Cardiac muscle cell (in vitro differentiated cells and primary cell): ENCODE measurements around the gene PRDM5. TPM values are rescaled to one million over a fixed set of nuclear protein-coding genes. Genes with fewer than 3 reads are reported as not detected.
A peak's percentile ranks its signal among the peaks of the same experiment; 100 is the strongest.

Experiments used
- DNase-seq, 2 donors: peaks; one replicate each; pipeline versions ENCODE4 v3.0.0 to v3.0.0-alpha.2; 2010 to 2017; ENCODE audit warnings: low read depth in 1 of 2, low spot score in 1 of 2
- H3K27ac ChIP-seq: fragments of 200-600 bp; sonication (generic); 2 replicates; pipeline ENCODE4 v1.5.1; 2016
- H3K27me3 ChIP-seq: fragments of 200-600 bp; sonication (generic); 2 replicates; pipeline ENCODE4 v1.6.0; 2016; ENCODE audit warnings: control low read depth
- H3K36me3 ChIP-seq: fragments of 200-600 bp; sonication (generic); 2 replicates; pipeline ENCODE4 v1.5.1; 2016; ENCODE audit warnings: control low read depth
- H3K4me1 ChIP-seq: fragments of 200-600 bp; sonication (generic); 2 replicates; pipeline ENCODE4 v1.8.1; 2017; ENCODE audit warnings: low read depth, mild to moderate bottlenecking, mixed run types
- H3K4me3 ChIP-seq: fragments of 200-600 bp; sonication (generic); 2 replicates; pipeline ENCODE4 v1.5.1; 2016; ENCODE audit warnings: mild to moderate bottlenecking
- H3K9me3 ChIP-seq: fragments of 200-600 bp; sonication (generic); 2 replicates; pipeline ENCODE4 v1.5.1; 2017; ENCODE audit warnings: low read depth, mild to moderate bottlenecking, control low read depth
- CTCF ChIP-seq: IDR thresholded peaks from 2 replicates; pipeline ENCODE4 v1.5.1; 2012; ENCODE audit warnings: low read depth, mild to moderate bottlenecking, low read length
- polyA plus RNA-seq: library from polyadenylated mRNA; unstranded; fragments of >200 nt; fragmentation: Nextera tagmentation; extraction: Ambion mirVana; gene quantifications from 2 replicates; pipeline ENCODE4 v1.2.1, GENCODE V29; 2016
- total RNA-seq: library from RNA; depleted of rRNA; stranded (reverse); fragments of >200 nt; gene quantifications from 2 replicates; pipeline ENCODE4 v1.2.3, GENCODE V29; 2016

PRDM5 gene
- total and polyA plus RNA-seq, 2 experiments from 2014 or later: 8.7 to 19.3 TPM

- TF ChIP-seq CTCF: no peak
- no peaks in the 10 kb centered on the region for H3K9me3 ChIP-seq
- no peaks in the 10 kb centered on the region for H3K27me3 ChIP-seq
- no peak for DNase-seq
- H3K36me3 ChIP-seq: no peaks in the 10 kb centered on the region
- H3K27ac ChIP-seq: no peak overlapping the region
- no peak overlapping the region for H3K4me3 ChIP-seq
- no peaks in the 10 kb centered on the region for H3K4me1 ChIP-seq
Observed at GRCh38 chr4:120862432-120862831, 60.1 kb downstream of the PRDM5 start.

- Histone ChIP-seq H3K36me3 (no peaks in the 10 kb centered on the region), H3K4me3 (no peak overlapping the region), H3K27me3 (no peaks in the 10 kb centered on the region), H3K4me1 (no peaks in the 10 kb centered on the region), H3K27ac (no peak overlapping the region), H3K9me3 (no peaks in the 10 kb centered on the region)
- TF ChIP-seq CTCF: no peak
- no peak for DNase-seq
Observed at GRCh38 chr4:120861852-120862251, 60.7 kb downstream of the PRDM5 start.

- no peaks in the 10 kb centered on the region for H3K36me3 ChIP-seq
- H3K4me3 ChIP-seq: no peak overlapping the region
- H3K9me3 ChIP-seq: no peaks in the 10 kb centered on the region
- DNase-seq: no peak
- no peaks in the 10 kb centered on the region for H3K4me1 ChIP-seq
- H3K27ac ChIP-seq: no peak overlapping the region
- no peak for TF ChIP-seq CTCF
- no peaks in the 10 kb centered on the region for H3K27me3 ChIP-seq
Observed at GRCh38 chr4:120858776-120859175, 63.8 kb downstream of the PRDM5 start.

GRCh38 chr4:120857312-120857711 lies 65.2 kb downstream of the PRDM5 start:
- H3K36me3 ChIP-seq: no peaks in the 10 kb centered on the region
- no peak overlapping the region for H3K4me3 ChIP-seq
- H3K27me3 ChIP-seq: no peaks in the 10 kb centered on the region
- no peak for TF ChIP-seq CTCF
- no peaks in the 10 kb centered on the region for H3K9me3 ChIP-seq
- peak in 1 of 2 donors; percentile 20 for DNase-seq
- no peak overlapping the region for H3K27ac ChIP-seq
- no peaks in the 10 kb centered on the region for H3K4me1 ChIP-seq

- Histone ChIP-seq H3K27me3 (no peaks in the 10 kb centered on the region), H3K27ac (no peak overlapping the region), H3K9me3 (no peaks in the 10 kb centered on the region), H3K36me3 (no peaks in the 10 kb centered on the region), H3K4me1 (no peaks in the 10 kb centered on the region), H3K4me3 (no peak overlapping the region)
- DNase-seq: no peak
- no peak for TF ChIP-seq CTCF
Observed at GRCh38 chr4:120856294-120856693, 66.2 kb downstream of the PRDM5 start.
